Measurements from ENCODE around the gene CNTD1. TPM values are rescaled to one million over a fixed set of nuclear protein-coding genes. Genes with fewer than 3 reads are reported as not detected.
A peak's percentile ranks its signal among the peaks of the same experiment; 100 is the strongest.

The CNTD1 gene
- total RNA-seq, 3 donors from 2014 or later = not detected

GRCh38 chr17:42773290-42774035, 25.2 kb upstream of the CNTD1 start, which contains the start of gene VPS25:
Gene VPS25 (plus strand): TSS chr17:42773449. CDS start chr17:42773476, 27 bp downstream.
- Mint-ChIP-seq H3K4me3 (peak within 1 kb of the TSS; percentile 100), H3K4me1 (ENCODE audit: low read depth) (peaks cover 21% of the 10 kb centered on the region), H3K9me3 (no peaks in the 10 kb centered on the region), H3K36me3 (ENCODE audit: insufficient read depth) (peaks cover 18% of the 10 kb centered on the region), H3K27me3 (ENCODE audit: low read depth) (no peaks in the 10 kb centered on the region)
- DNase-seq (peak; percentile 67), ATAC-seq (peak; percentile 99)

- H3K4me3 Mint-ChIP-seq = peak overlapping the region; percentile 100
- ATAC-seq = no peak
- no peaks in the 10 kb centered on the region for H3K27me3 Mint-ChIP-seq (ENCODE audit: low read depth)
- no peak for DNase-seq
- peaks cover 21% of the 10 kb centered on the region for H3K4me1 Mint-ChIP-seq (ENCODE audit: low read depth)
- peaks cover 23% of the 10 kb centered on the region for H3K36me3 Mint-ChIP-seq (ENCODE audit: insufficient read depth)
- H3K9me3 Mint-ChIP-seq = no peaks in the 10 kb centered on the region
Observed at GRCh38 chr17:42774066-42774745, 24.5 kb upstream of the CNTD1 start.

- no peak for DNase-seq
- peaks cover 21% of the 10 kb centered on the region for H3K4me1 Mint-ChIP-seq (ENCODE audit: low read depth)
- H3K9me3 Mint-ChIP-seq = no peaks in the 10 kb centered on the region
- no peak for ATAC-seq
- H3K4me3 Mint-ChIP-seq = no peak overlapping the region
- peaks cover 6% of the 10 kb centered on the region for H3K27me3 Mint-ChIP-seq (ENCODE audit: low read depth)
- peaks cover 30% of the 10 kb centered on the region for H3K36me3 Mint-ChIP-seq (ENCODE audit: insufficient read depth)
Observed at GRCh38 chr17:42775534-42776098, 23.0 kb upstream of the CNTD1 start.

GRCh38 chr17:42778570-42778969, 20.1 kb upstream of the CNTD1 start:
- Mint-ChIP-seq H3K4me3 (no peak overlapping the region), H3K4me1 (ENCODE audit: low read depth) (peaks cover 16% of the 10 kb centered on the region), H3K9me3 (no peaks in the 10 kb centered on the region), H3K27me3 (ENCODE audit: low read depth) (peaks cover 24% of the 10 kb centered on the region), H3K36me3 (ENCODE audit: insufficient read depth) (peaks cover 30% of the 10 kb centered on the region)
- DNase-seq = no peak
- ATAC-seq = no peak

GRCh38 chr17:42779304-42779935, 19.2 kb upstream of the CNTD1 start:
- H3K36me3 Mint-ChIP-seq (ENCODE audit: insufficient read depth) = peaks cover 30% of the 10 kb centered on the region
- H3K4me1 Mint-ChIP-seq (ENCODE audit: low read depth) = peaks cover 13% of the 10 kb centered on the region
- peaks cover 32% of the 10 kb centered on the region for H3K27me3 Mint-ChIP-seq (ENCODE audit: low read depth)
- DNase-seq (no peak), ATAC-seq (no peak)
- no peaks in the 10 kb centered on the region for H3K9me3 Mint-ChIP-seq
- H3K4me3 Mint-ChIP-seq = no peak overlapping the region

- DNase-seq (no peak), ATAC-seq (peak; percentile 40 to 45)
- H3K9me3 Mint-ChIP-seq = no peaks in the 10 kb centered on the region
- no peak within 1 kb of the TSS for H3K4me3 Mint-ChIP-seq
- H3K4me1 Mint-ChIP-seq (ENCODE audit: low read depth) = peaks cover 20% of the 10 kb centered on the region
- H3K36me3 Mint-ChIP-seq (ENCODE audit: insufficient read depth) = peaks cover 29% of the 10 kb centered on the region
- peaks cover 39% of the 10 kb centered on the region for H3K27me3 Mint-ChIP-seq (ENCODE audit: low read depth)
Observed at GRCh38 chr17:42779936-42780850, 18.5 kb upstream of the CNTD1 start, which contains the start of gene WNK4. Gene WNK4 (plus strand): TSS chr17:42780610. CDS start chr17:42780699, 89 bp downstream.

GRCh38 chr17:42780851-42781638, 17.6 kb upstream of the CNTD1 start:
- peak; percentile 24 to 32 for ATAC-seq
- H3K4me1 Mint-ChIP-seq (ENCODE audit: low read depth) = peaks cover 24% of the 10 kb centered on the region
- no peaks in the 10 kb centered on the region for H3K9me3 Mint-ChIP-seq
- peaks cover 24% of the 10 kb centered on the region for H3K36me3 Mint-ChIP-seq (ENCODE audit: insufficient read depth)
- no peak for DNase-seq
- H3K4me3 Mint-ChIP-seq = no peak overlapping the region
- H3K27me3 Mint-ChIP-seq (ENCODE audit: low read depth) = peaks cover 47% of the 10 kb centered on the region

GRCh38 chr17:42781639-42782165, 17.0 kb upstream of the CNTD1 start:
- peaks cover 24% of the 10 kb centered on the region for H3K4me1 Mint-ChIP-seq (ENCODE audit: low read depth)
- H3K9me3 Mint-ChIP-seq = no peaks in the 10 kb centered on the region
- no peak for ATAC-seq
- no peak overlapping the region for H3K4me3 Mint-ChIP-seq
- no peak for DNase-seq
- peaks cover 22% of the 10 kb centered on the region for H3K36me3 Mint-ChIP-seq (ENCODE audit: insufficient read depth)
- peaks cover 53% of the 10 kb centered on the region for H3K27me3 Mint-ChIP-seq (ENCODE audit: low read depth)

- peaks cover 24% of the 10 kb centered on the region for H3K4me1 Mint-ChIP-seq (ENCODE audit: low read depth)
- H3K36me3 Mint-ChIP-seq (ENCODE audit: insufficient read depth) = peaks cover 20% of the 10 kb centered on the region
- no peaks in the 10 kb centered on the region for H3K9me3 Mint-ChIP-seq
- peaks cover 58% of the 10 kb centered on the region for H3K27me3 Mint-ChIP-seq (ENCODE audit: low read depth)
- no peak for ATAC-seq
- DNase-seq = no peak
- H3K4me3 Mint-ChIP-seq = no peak overlapping the region
Observed at GRCh38 chr17:42782166-42783061, 16.2 kb upstream of the CNTD1 start.

- Mint-ChIP-seq H3K4me1 (ENCODE audit: low read depth) (peaks cover 24% of the 10 kb centered on the region), H3K4me3 (no peak overlapping the region), H3K9me3 (no peaks in the 10 kb centered on the region), H3K27me3 (ENCODE audit: low read depth) (peaks cover 66% of the 10 kb centered on the region), H3K36me3 (ENCODE audit: insufficient read depth) (peaks cover 14% of the 10 kb centered on the region)
- ATAC-seq = no peak
- no peak for DNase-seq
Observed at GRCh38 chr17:42783062-42783790, 15.4 kb upstream of the CNTD1 start.

GRCh38 chr17:42783791-42784138, 14.9 kb upstream of the CNTD1 start:
- peaks cover 70% of the 10 kb centered on the region for H3K27me3 Mint-ChIP-seq (ENCODE audit: low read depth)
- peaks cover 11% of the 10 kb centered on the region for H3K36me3 Mint-ChIP-seq (ENCODE audit: insufficient read depth)
- DNase-seq = no peak
- H3K4me3 Mint-ChIP-seq = no peak overlapping the region
- no peak for ATAC-seq
- no peaks in the 10 kb centered on the region for H3K9me3 Mint-ChIP-seq
- peaks cover 24% of the 10 kb centered on the region for H3K4me1 Mint-ChIP-seq (ENCODE audit: low read depth)

GRCh38 chr17:42784409-42784808, 14.3 kb upstream of the CNTD1 start:
- no peak overlapping the region for H3K4me3 Mint-ChIP-seq
- DNase-seq = no peak
- peaks cover 69% of the 10 kb centered on the region for H3K27me3 Mint-ChIP-seq (ENCODE audit: low read depth)
- H3K4me1 Mint-ChIP-seq (ENCODE audit: low read depth) = peaks cover 24% of the 10 kb centered on the region
- H3K36me3 Mint-ChIP-seq (ENCODE audit: insufficient read depth) = peaks cover 4% of the 10 kb centered on the region
- H3K9me3 Mint-ChIP-seq = no peaks in the 10 kb centered on the region
- ATAC-seq = no peak
